GM12864 (cell line): Measurements from ENCODE around the gene IFNAR1.

ENCODE experiments used
- DNase-seq: peaks from one replicate; pipeline ENCODE4 v3.0.0-alpha.2; 2011; ENCODE audit warnings: low read depth
- H3K4me3 ChIP-seq: 2 replicates; pipeline ENCODE4 v1.5.1; 2011; ENCODE audit warnings: mild to moderate bottlenecking, low read depth, low read length, control low read depth
- CTCF ChIP-seq: IDR thresholded peaks from 2 replicates; pipeline ENCODE4 v1.5.1; 2011; ENCODE audit warnings: low read depth, mild to moderate bottlenecking, moderate library complexity, low read length, control low read depth, inconsistent platforms; ENCODE audit errors: missing control alignments

IFNAR1 gene

GRCh38 chr21:33286600-33287456, 37.9 kb upstream of the IFNAR1 start:
- no peak overlapping the region for H3K4me3 ChIP-seq
- no peak for TF ChIP-seq CTCF
- no peak for DNase-seq

GRCh38 chr21:33289199-33289819, 35.5 kb upstream of the IFNAR1 start:
- no peak overlapping the region for H3K4me3 ChIP-seq
- no peak for TF ChIP-seq CTCF
- DNase-seq, result no peak

GRCh38 chr21:33290441-33290840, 34.3 kb upstream of the IFNAR1 start:
- TF ChIP-seq CTCF, result no peak
- H3K4me3 ChIP-seq, result no peak overlapping the region
- DNase-seq, result no peak

- no peak for TF ChIP-seq CTCF
- no peak overlapping the region for H3K4me3 ChIP-seq
Measured at GRCh38 chr21:33291686-33292085, 33.1 kb upstream of the IFNAR1 start.

GRCh38 chr21:33292724-33293123, 32.0 kb upstream of the IFNAR1 start:
- no peak for DNase-seq
- no peak for TF ChIP-seq CTCF
- no peak overlapping the region for H3K4me3 ChIP-seq

More at GRCh38 chr21:33291686-33292085, 33.1 kb upstream of the IFNAR1 start:
- DNase-seq, result no peak

GRCh38 chr21:33293136-33293535, 31.6 kb upstream of the IFNAR1 start:
- H3K4me3 ChIP-seq, result no peak overlapping the region
- TF ChIP-seq CTCF, result no peak
- no peak for DNase-seq
